Activated CD4-positive, alpha-beta T cell treated with anti-CD3 and anti-CD28 coated beads, Interleukin-2, amount 50 U/mL, for 24 hours (primary cell): ENCODE measurements around the gene IRX4.

ENCODE experiments used
- DNase-seq, 2 donors: peaks; one replicate each; pipeline ENCODE4 v3.0.0-alpha.2; 2020; ENCODE audit warnings: low read depth in 1 of 2, low spot score in 1 of 2

Gene IRX4

GRCh38 chr5:1840741-1841521 is 41.8 kb downstream of the IRX4 start:
- DNase-seq, result no peak

DNA sequence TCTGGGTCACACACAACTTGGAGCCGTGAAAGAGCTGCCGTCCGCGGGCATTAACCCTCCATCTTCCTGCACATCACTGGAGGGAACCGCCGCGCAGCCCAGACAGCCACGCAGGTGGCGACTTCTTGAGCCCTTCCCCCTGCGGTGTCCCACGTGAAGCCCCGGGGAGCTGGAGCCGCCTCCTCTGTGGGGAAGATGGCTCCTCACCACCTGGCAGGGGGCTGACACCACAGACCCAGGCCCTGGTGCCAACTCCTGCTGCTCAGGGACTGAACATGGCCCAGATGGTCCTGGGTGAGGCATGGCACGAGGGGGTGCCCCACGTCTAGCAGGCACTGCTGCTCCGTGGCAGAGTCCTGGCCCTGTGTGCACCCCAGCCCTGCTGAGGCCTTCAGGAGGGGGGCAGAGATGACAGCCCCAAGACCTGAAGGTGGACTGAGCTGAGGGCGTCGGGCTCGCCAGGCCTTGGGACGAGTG is 42.6 kb downstream of the IRX4 start:
- no peak for DNase-seq

GRCh38 chr5:1838013-1838412 is 44.7 kb downstream of the IRX4 start:
- no peak for DNase-seq

- DNase-seq, result no peak
Observed at GRCh38 chr5:1836891-1837880, 45.5 kb downstream of the IRX4 start.

DNA sequence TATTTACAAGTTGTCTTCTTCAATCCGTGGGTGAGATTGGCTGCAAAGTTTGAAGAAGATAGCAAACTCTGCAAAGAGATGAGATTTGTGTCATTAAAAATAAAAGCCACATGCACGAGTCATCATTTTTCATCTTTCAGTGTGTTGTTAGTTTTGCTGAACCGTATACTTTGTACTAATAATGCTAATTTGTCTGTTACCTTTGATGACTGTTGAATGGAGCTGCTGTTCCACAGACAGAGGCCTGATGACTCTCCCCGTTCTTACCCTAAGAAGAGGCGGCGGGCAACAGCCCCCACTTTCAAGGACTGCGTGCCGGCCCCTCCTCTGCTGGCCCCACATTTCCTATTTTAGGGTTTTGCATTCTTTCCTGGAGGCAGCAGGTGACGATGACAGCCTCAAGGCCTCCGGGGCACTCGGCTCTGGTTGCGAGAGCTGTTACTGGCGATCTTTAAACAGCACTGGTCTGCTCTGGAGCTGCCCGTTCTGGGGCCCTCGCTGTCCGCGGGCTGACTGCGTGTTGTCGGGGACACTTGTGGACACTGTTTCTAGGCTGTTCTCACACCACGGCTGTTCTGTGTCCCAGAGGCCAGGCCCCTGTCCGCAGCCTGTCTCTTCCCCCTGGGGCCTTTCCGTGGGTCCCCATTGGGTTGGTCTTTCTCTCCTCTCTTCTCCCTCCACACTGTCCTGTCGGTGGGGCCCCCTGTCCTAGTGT is 46.4 kb downstream of the IRX4 start:
- DNase-seq, result no peak

DNA sequence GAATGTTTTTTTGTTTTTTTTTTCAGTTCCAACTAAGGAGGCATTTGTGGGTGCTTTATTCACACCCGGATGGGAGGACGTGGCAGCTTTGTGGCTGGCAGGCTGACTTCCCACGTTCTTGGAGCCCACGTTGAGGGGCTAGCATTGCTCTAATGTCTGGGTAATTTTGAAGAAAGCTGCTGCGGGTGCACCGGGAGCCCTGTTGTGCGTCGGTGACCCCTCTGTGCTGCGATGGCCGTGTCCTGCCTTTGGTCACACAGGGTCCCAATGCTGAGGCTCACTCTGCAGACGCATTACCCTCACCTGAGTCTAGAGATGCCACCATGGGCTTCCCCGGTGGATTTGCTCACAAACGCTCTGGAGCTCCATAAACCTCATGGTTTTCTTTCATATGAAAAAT is 47.3 kb downstream of the IRX4 start:
- no peak for DNase-seq

- no peak for DNase-seq
Observed at GRCh38 chr5:1834721-1835429, 47.9 kb downstream of the IRX4 start.

- DNase-seq, result no peak
Observed at GRCh38 chr5:1834022-1834551, 48.6 kb downstream of the IRX4 start.

DNA sequence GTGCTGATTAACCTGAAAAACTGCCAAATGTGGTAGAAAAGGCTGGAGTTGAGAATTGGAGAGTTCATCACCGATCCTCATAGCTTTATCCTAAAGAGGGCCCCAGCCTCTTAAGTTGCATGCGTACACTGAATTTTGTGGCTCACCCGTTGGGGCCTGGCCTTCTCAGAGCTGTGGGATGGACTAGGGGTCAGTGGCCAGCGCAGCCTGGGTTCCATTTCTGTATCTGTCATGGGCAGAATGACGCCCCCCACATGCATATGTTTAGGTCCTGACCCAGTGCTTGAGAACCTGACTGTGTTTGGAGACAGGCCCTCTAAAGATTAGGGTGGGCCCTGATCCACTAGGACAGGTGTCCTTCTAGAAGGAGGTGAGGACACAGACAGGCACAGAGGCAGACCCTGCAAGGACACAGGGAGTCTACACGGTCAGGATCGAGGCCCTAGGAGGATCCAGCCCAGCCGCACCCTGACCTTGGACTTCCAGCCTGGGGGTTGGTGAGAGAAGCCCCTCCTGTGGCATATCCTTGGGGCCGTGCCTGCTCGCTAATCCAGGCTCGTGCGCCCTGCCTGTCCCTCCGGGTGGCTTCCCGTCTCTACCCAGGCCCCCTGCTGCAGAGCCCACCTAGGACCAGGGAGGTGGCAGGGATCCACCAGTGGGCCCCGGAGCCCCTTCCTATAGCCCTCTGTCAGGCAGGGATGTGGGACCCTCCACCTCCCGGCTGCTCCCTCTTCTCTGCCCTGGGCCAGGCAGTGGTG is 49.3 kb downstream of the IRX4 start:
- DNase-seq, result no peak

DNA sequence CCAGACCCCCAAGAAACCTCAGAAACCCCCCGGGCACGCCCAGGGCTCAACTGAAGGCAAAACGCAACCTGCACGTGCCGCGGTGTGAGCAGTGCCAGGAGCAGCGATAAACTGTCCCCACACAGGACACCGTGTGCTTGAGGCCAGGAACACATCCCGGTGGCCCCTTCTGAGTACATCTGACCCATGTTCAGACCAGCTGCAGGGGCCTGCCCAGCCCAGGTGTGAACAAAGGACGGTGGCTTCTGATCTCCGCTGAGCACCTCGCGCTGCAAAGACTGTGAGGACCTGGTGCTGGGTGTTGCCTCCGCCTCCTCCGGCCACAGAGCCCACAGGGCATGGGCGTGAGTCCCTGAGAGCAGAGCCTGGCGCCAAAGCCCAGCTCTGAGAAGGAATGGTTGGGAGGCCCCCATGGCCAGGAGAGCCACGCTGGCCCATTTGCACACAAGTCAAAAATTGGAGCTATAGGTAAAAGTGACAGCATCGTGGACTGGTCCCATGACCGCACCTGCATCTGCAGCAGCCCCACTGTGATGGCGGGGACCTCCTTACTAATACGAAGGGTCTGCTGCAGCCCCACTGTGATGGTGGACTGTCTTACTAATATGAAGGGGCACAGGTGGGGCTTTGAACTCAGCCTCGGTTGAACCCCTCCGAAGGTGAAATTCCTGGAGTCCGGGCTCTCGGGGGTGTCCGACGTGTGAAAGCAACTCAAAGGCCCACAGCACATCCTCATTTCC is 50.0 kb downstream of the IRX4 start:
- no peak for DNase-seq

- no peak for DNase-seq
Observed at GRCh38 chr5:1831677-1832313, 50.9 kb downstream of the IRX4 start.

GRCh38 chr5:1831257-1831656 is 51.5 kb downstream of the IRX4 start:
- no peak for DNase-seq

DNA sequence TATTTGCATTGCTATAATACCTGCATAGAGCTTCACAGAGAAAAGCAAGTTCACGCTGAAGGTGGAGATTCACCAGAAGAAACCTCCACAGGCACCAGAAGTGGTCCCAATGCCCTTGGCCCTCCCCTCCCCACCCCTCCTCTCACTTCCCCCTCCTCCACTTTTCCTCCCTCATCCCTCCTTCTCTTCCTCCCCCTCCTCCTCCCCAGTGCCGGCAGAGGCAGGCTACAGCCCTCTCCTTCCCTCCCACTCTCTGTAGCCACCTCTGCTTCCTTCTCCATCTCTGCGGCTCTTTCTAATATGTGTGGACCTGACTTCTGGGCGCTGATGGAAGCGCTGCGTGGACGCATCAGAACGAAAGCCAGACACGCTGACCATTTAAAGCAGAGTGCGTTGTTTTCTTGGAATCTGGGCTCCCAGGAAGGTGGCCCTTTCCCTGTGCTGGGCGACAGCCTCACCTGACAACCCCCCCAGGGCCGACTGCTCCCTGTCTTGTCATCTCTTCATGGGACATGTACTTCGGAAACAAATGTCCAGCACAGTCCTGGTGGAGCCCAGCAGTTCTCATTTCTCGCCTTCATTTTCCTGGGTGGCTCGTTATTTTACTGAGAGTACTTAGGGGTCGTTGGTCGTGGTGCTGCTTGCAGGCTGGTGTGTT is 52.0 kb downstream of the IRX4 start:
- no peak for DNase-seq

DNA sequence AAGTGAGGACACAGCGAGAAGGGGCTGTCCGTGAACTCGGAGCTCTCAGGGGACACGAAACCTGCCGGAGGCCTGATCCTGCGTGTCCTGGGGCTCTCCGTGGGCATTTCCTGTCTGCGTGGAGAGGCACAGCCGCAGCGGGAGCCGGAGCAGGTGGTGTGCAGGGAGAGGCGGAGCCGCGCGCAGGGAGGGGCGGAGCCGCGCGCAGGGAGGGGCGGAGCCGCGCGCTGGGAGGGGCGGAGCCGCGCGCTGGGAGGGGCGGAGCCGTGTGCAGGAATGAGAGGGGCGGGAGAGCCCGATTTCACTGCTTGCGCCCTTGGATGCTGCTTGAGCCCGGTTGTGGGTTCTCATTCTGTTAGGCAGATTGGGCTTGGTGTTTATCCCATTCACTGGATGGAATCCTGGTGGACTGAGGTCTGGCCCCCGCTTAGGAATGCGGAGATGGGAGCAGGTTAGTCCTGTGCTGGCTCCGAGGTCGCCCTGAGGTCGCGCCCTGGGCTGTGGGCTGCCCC is 54.8 kb downstream of the IRX4 start:
- DNase-seq, result no peak
